ENCODE data around the gene CTNNA3. TPM values are rescaled to one million over a fixed set of nuclear protein-coding genes. Genes with fewer than 3 reads are reported as not detected.

The CTNNA3 gene
- total and polyA plus RNA-seq, 5 experiments from 2014 or later = not detected

- DNase-seq (no peak), ATAC-seq (no peak)
- no peaks in the 10 kb centered on the region for H3K4me1 Mint-ChIP-seq
- H3K27ac Mint-ChIP-seq = no peak overlapping the region
- POLR2A ChIA-PET = no interaction called here
- no peaks in the 10 kb centered on the region for H3K36me3 Mint-ChIP-seq
- peaks cover 0 to 7% (median 0%) of the 10 kb centered on the region in 5 donors for H3K27me3 Mint-ChIP-seq
- H3K4me3 Mint-ChIP-seq = no peak overlapping the region
- peaks cover 0 to 9% (median 0%) of the 10 kb centered on the region in 9 donors for H3K9me3 Mint-ChIP-seq
Measured at GRCh38 chr10:66843396-66843795, 852.6 kb downstream of the CTNNA3 start.

- H3K4me3 Mint-ChIP-seq = no peak overlapping the region
- DNase-seq (no peak), ATAC-seq (no peak)
- H3K36me3 Mint-ChIP-seq = no peaks in the 10 kb centered on the region
- H3K4me1 Mint-ChIP-seq = no peaks in the 10 kb centered on the region
- POLR2A ChIA-PET = no interaction called here
- H3K9me3 Mint-ChIP-seq = peaks cover 0 to 9% (median 0%) of the 10 kb centered on the region in 9 donors
- H3K27me3 Mint-ChIP-seq = peaks cover 0 to 7% (median 0%) of the 10 kb centered on the region in 5 donors
- H3K27ac Mint-ChIP-seq = no peak overlapping the region
Measured at GRCh38 chr10:66842867-66843266, 853.1 kb downstream of the CTNNA3 start.

- Mint-ChIP-seq H3K27ac (no peak overlapping the region), H3K36me3 (no peaks in the 10 kb centered on the region), H3K9me3 (peaks cover 0 to 9% (median 0%) of the 10 kb centered on the region in 9 donors), H3K4me3 (no peak overlapping the region), H3K27me3 (peaks cover 0 to 8% (median 0%) of the 10 kb centered on the region in 5 donors), H3K4me1 (no peaks in the 10 kb centered on the region)
- DNase-seq (no peak), ATAC-seq (no peak)
- POLR2A ChIA-PET = no interaction called here
Measured at GRCh38 chr10:66842371-66842770, 853.6 kb downstream of the CTNNA3 start.

- H3K27me3 Mint-ChIP-seq = peaks cover 0 to 8% (median 0%) of the 10 kb centered on the region in 5 donors
- ATAC-seq (no peak), DNase-seq (no peak)
- POLR2A ChIA-PET = no interaction called here
- H3K9me3 Mint-ChIP-seq = peaks cover 0 to 9% (median 0%) of the 10 kb centered on the region in 9 donors
- no peaks in the 10 kb centered on the region for H3K4me1 Mint-ChIP-seq
- no peaks in the 10 kb centered on the region for H3K36me3 Mint-ChIP-seq
- no peak overlapping the region for H3K4me3 Mint-ChIP-seq
- H3K27ac Mint-ChIP-seq = no peak overlapping the region
Measured at GRCh38 chr10:66838656-66839055, 857.3 kb downstream of the CTNNA3 start.

GRCh38 chr10:66837990-66838389 is 858.0 kb downstream of the CTNNA3 start:
- no peaks in the 10 kb centered on the region for H3K36me3 Mint-ChIP-seq
- DNase-seq (no peak), ATAC-seq (no peak)
- no peak overlapping the region for H3K4me3 Mint-ChIP-seq
- peaks cover 0 to 4% (median 0%) of the 10 kb centered on the region in 5 donors for H3K27me3 Mint-ChIP-seq
- POLR2A ChIA-PET = no interaction called here
- peaks cover 0 to 9% (median 0%) of the 10 kb centered on the region in 9 donors for H3K9me3 Mint-ChIP-seq
- H3K27ac Mint-ChIP-seq = no peak overlapping the region
- H3K4me1 Mint-ChIP-seq = no peaks in the 10 kb centered on the region

- no peak for ATAC-seq
- Mint-ChIP-seq H3K27me3 (peaks cover 0 to 4% (median 0%) of the 10 kb centered on the region in 5 donors), H3K4me1 (no peaks in the 10 kb centered on the region), H3K36me3 (no peaks in the 10 kb centered on the region), H3K27ac (no peak overlapping the region), H3K4me3 (no peak overlapping the region), H3K9me3 (peaks cover 0 to 6% (median 0%) of the 10 kb centered on the region in 9 donors)
- POLR2A ChIA-PET = no interaction called here
- no peak for DNase-seq
Measured at GRCh38 chr10:66837335-66837734, 858.7 kb downstream of the CTNNA3 start.

- no peak overlapping the region for H3K4me3 Mint-ChIP-seq
- peaks cover 0 to 3% (median 0%) of the 10 kb centered on the region in 9 donors for H3K9me3 Mint-ChIP-seq
- ATAC-seq (no peak), DNase-seq (no peak)
- POLR2A ChIA-PET = no interaction called here
- H3K36me3 Mint-ChIP-seq = no peaks in the 10 kb centered on the region
- peaks cover 0 to 4% (median 0%) of the 10 kb centered on the region in 5 donors for H3K27me3 Mint-ChIP-seq
- H3K4me1 Mint-ChIP-seq = no peaks in the 10 kb centered on the region
- H3K27ac Mint-ChIP-seq = no peak overlapping the region
Measured at GRCh38 chr10:66836771-66837170, 859.2 kb downstream of the CTNNA3 start.

- Mint-ChIP-seq H3K36me3 (no peaks in the 10 kb centered on the region), H3K27me3 (peaks cover 0 to 4% (median 0%) of the 10 kb centered on the region in 5 donors), H3K9me3 (peaks cover 0 to 5% (median 0%) of the 10 kb centered on the region in 9 donors), H3K27ac (no peak overlapping the region), H3K4me3 (no peak overlapping the region), H3K4me1 (no peaks in the 10 kb centered on the region)
- DNase-seq = no peak
- POLR2A ChIA-PET = no interaction called here
- no peak for ATAC-seq
Measured at GRCh38 chr10:66836057-66836456, 859.9 kb downstream of the CTNNA3 start.

GRCh38 chr10:66835400-66835799 is 860.6 kb downstream of the CTNNA3 start:
- DNase-seq (no peak), ATAC-seq (no peak)
- Mint-ChIP-seq H3K36me3 (no peaks in the 10 kb centered on the region), H3K27ac (no peak overlapping the region), H3K4me3 (no peak overlapping the region), H3K4me1 (no peaks in the 10 kb centered on the region), H3K27me3 (peaks cover 0 to 4% (median 0%) of the 10 kb centered on the region in 5 donors), H3K9me3 (peaks cover 0 to 8% (median 0%) of the 10 kb centered on the region in 9 donors)
- POLR2A ChIA-PET = no interaction called here

GRCh38 chr10:66834802-66835201 is 861.2 kb downstream of the CTNNA3 start:
- Mint-ChIP-seq H3K4me1 (no peaks in the 10 kb centered on the region), H3K9me3 (peaks cover 0 to 8% (median 0%) of the 10 kb centered on the region in 9 donors), H3K27me3 (peaks cover 0 to 4% (median 0%) of the 10 kb centered on the region in 5 donors), H3K4me3 (no peak overlapping the region), H3K36me3 (no peaks in the 10 kb centered on the region), H3K27ac (no peak overlapping the region)
- ATAC-seq (no peak), DNase-seq (no peak)
- POLR2A ChIA-PET = no interaction called here

GRCh38 chr10:66833861-66834260 is 862.1 kb downstream of the CTNNA3 start:
- Mint-ChIP-seq H3K4me1 (no peaks in the 10 kb centered on the region), H3K27ac (no peak overlapping the region), H3K9me3 (peaks cover 0 to 8% (median 0%) of the 10 kb centered on the region in 9 donors), H3K36me3 (no peaks in the 10 kb centered on the region), H3K27me3 (peaks cover 0 to 4% (median 0%) of the 10 kb centered on the region in 5 donors), H3K4me3 (no peak overlapping the region)
- POLR2A ChIA-PET = no interaction called here
- ATAC-seq (no peak), DNase-seq (no peak)

GRCh38 chr10:66832781-66833422 is 863.1 kb downstream of the CTNNA3 start:
- H3K9me3 Mint-ChIP-seq = peaks cover 0 to 8% (median 0%) of the 10 kb centered on the region in 9 donors
- peaks cover 0 to 2% (median 0%) of the 10 kb centered on the region in 5 donors for H3K27me3 Mint-ChIP-seq
- no peak overlapping the region for H3K27ac Mint-ChIP-seq
- POLR2A ChIA-PET = no interaction called here
- H3K36me3 Mint-ChIP-seq = no peaks in the 10 kb centered on the region
- H3K4me1 Mint-ChIP-seq = no peaks in the 10 kb centered on the region
- DNase-seq = no peak
- no peak for ATAC-seq
- no peak overlapping the region for H3K4me3 Mint-ChIP-seq

- no peak overlapping the region for H3K27ac Mint-ChIP-seq
- no peak for ATAC-seq
- peaks cover 0 to 11% (median 2%) of the 10 kb centered on the region in 9 donors for H3K9me3 Mint-ChIP-seq
- H3K4me1 Mint-ChIP-seq = no peaks in the 10 kb centered on the region
- no peaks in the 10 kb centered on the region for H3K27me3 Mint-ChIP-seq
- POLR2A ChIA-PET = no interaction called here
- H3K36me3 Mint-ChIP-seq = no peaks in the 10 kb centered on the region
- no peak overlapping the region for H3K4me3 Mint-ChIP-seq
- no peak for DNase-seq
Measured at GRCh38 chr10:66828957-66829356, 867.0 kb downstream of the CTNNA3 start.

GRCh38 chr10:66827353-66827752 is 868.6 kb downstream of the CTNNA3 start:
- POLR2A ChIA-PET = no interaction called here
- Mint-ChIP-seq H3K36me3 (no peaks in the 10 kb centered on the region), H3K4me3 (no peak overlapping the region), H3K9me3 (peaks cover 0 to 11% (median 0%) of the 10 kb centered on the region in 9 donors), H3K4me1 (no peaks in the 10 kb centered on the region), H3K27me3 (no peaks in the 10 kb centered on the region), H3K27ac (no peak overlapping the region)
- ATAC-seq = no peak
- DNase-seq = no peak

Data from naive thymus-derived CD8-positive, alpha-beta T cell (primary cell).